ENCODE results near the gene PDF. TPM values are rescaled to one million over a fixed set of nuclear protein-coding genes. Genes with fewer than 3 reads are reported as not detected.

The PDF gene
- total and polyA plus RNA-seq, 2 donors (not counting 1 experiment from before 2014, with no cell fraction given): 5.5 to 9.6 TPM

- peaks cover 1 to 40% of the 10 kb centered on the region in 2 experiments for H3K36me3 ChIP-seq (replicated peaks in 1 of 2; ENCODE audit: control extremely low read depth in 1 of 2, control insufficient read depth in 1 of 2, extremely low read depth in 1 of 2, insufficient read depth in 2 of 2, low read length in 1 of 2)
- H3K4me2 ChIP-seq (replicated peaks; ENCODE audit: low read depth, low read length, poor library complexity, severe bottlenecking): peak overlapping the region; percentile 79
- no peaks in the 10 kb centered on the region for H3K27me3 ChIP-seq (replicated peaks in 1 of 4; ENCODE audit: control extremely low read depth in 1 of 4, control insufficient read depth in 3 of 4, insufficient read depth in 4 of 4, low read length in 3 of 4)
- DNase-seq: no peak
- H3K4me3 ChIP-seq (ENCODE audit: control extremely low read depth in 1 of 5, extremely low read depth in 1 of 5, insufficient read depth in 1 of 5, low read depth in 2 of 5, low read length in 4 of 5): peak overlapping the region; percentile 26 to 99 (median 68)
- ChIA-PET CTCF (interaction anchor here (0.7 to 2.0 kb wide), 6 partner anchors 8 to 47 kb away, joined by 3 to 7 read pairs (median 4); partner anchors contain the start of genes PDF and TERF2), POLR2A (interaction anchor here (1.9 kb wide), 1 partner anchor 9 kb away, joined by 11 read pairs; the partner anchor contains the start of gene PDF)
- Mint-ChIP-seq H3K9me3 (ENCODE audit: insufficient read depth) (no peaks in the 10 kb centered on the region), H3K4me3 (peak overlapping the region; percentile 98), H3K27me3 (no peaks in the 10 kb centered on the region), H3K4me1 (peaks cover 49% of the 10 kb centered on the region), H3K27ac (peak overlapping the region; percentile 98)
- TF ChIP-seq EZH2 (IDR thresholded peaks at IDR 0.05; ENCODE audit: borderline replicate concordance, insufficient read depth, low read depth, low read length, poor library complexity, severe bottlenecking): no peak
- peak overlapping the region; percentile 99 for H2AFZ ChIP-seq (ENCODE audit: insufficient read depth, low read depth, low read length, poor library complexity, severe bottlenecking)
- 25% methylated on average over 37 of the region's 46 CpGs for WGBS (ENCODE audit: insufficient coverage)
- peaks cover 58% of the 10 kb centered on the region for H3K79me2 ChIP-seq (ENCODE audit: control insufficient read depth, insufficient read depth, low read length)
- ATAC-seq (ENCODE audit: low read depth): no peak
- peak overlapping the region; percentile 65 to 87 for H3K27ac ChIP-seq (ENCODE audit: low read length in 2 of 2)
- intact Hi-C loops (cut with micrococcal nuclease): loop anchor here (1.0 to 2.0 kb wide), 8 partner anchors 8 to 914 kb away; partner anchors contain the start of genes CYB5B, NFAT5, NOB1 and PDF
- H3K9ac ChIP-seq (ENCODE audit: low read length): peak overlapping the region; percentile 96
- no peaks in the 10 kb centered on the region for H3K9me3 ChIP-seq (ENCODE audit: control extremely low read depth in 1 of 3, control insufficient read depth in 2 of 3, insufficient read depth in 1 of 3, low read length in 2 of 3)
- H3K4me1 ChIP-seq (ENCODE audit: control insufficient read depth in 2 of 2, insufficient read depth in 2 of 2, low read length in 2 of 2): peaks cover 17 to 27% of the 10 kb centered on the region in 2 donors
- H4K20me1 ChIP-seq (ENCODE audit: control insufficient read depth, insufficient read depth, low read length, poor library complexity, severe bottlenecking): no peaks in the 10 kb centered on the region
Observed at GRCh38 chr16:69338557-69339288, 8.3 kb upstream of the PDF start.

- peaks cover 3% of the 10 kb centered on the region for H4K20me1 ChIP-seq (ENCODE audit: control insufficient read depth, insufficient read depth, low read length, poor library complexity, severe bottlenecking)
- H3K4me3 ChIP-seq (ENCODE audit: control extremely low read depth in 1 of 5, extremely low read depth in 1 of 5, insufficient read depth in 1 of 5, low read depth in 2 of 5, low read length in 4 of 5): no peak overlapping the region
- no peak overlapping the region for H3K9ac ChIP-seq (ENCODE audit: low read length)
- H3K27ac ChIP-seq (ENCODE audit: low read length in 2 of 2): no peak overlapping the region
- no peaks in the 10 kb centered on the region for H3K27me3 ChIP-seq (replicated peaks in 1 of 4; ENCODE audit: control extremely low read depth in 1 of 4, control insufficient read depth in 3 of 4, insufficient read depth in 4 of 4, low read length in 3 of 4)
- CTCF ChIA-PET: no interaction called here
- WGBS (ENCODE audit: insufficient coverage): 96% methylated on average over 7 of the region's 9 CpGs
- H3K9me3 Mint-ChIP-seq (ENCODE audit: insufficient read depth): no peaks in the 10 kb centered on the region
- peaks cover 38% of the 10 kb centered on the region for H3K4me1 Mint-ChIP-seq
- no peak overlapping the region for H2AFZ ChIP-seq (ENCODE audit: insufficient read depth, low read depth, low read length, poor library complexity, severe bottlenecking)
- intact Hi-C loops (cut with micrococcal nuclease): no loop called here
- no peak overlapping the region for H3K27ac Mint-ChIP-seq
- H3K79me2 ChIP-seq (ENCODE audit: control insufficient read depth, insufficient read depth, low read length): peaks cover 70% of the 10 kb centered on the region
- no peaks in the 10 kb centered on the region for H3K9me3 ChIP-seq (ENCODE audit: control extremely low read depth in 1 of 3, control insufficient read depth in 2 of 3, insufficient read depth in 1 of 3, low read length in 2 of 3)
- H3K36me3 ChIP-seq (replicated peaks in 1 of 2; ENCODE audit: control extremely low read depth in 1 of 2, control insufficient read depth in 1 of 2, extremely low read depth in 1 of 2, insufficient read depth in 2 of 2, low read length in 1 of 2): peaks cover 1 to 38% of the 10 kb centered on the region in 2 experiments
- DNase-seq: no peak
- no peak overlapping the region for H3K4me3 Mint-ChIP-seq
- no peak for ATAC-seq (ENCODE audit: low read depth)
- H3K4me2 ChIP-seq (replicated peaks; ENCODE audit: low read depth, low read length, poor library complexity, severe bottlenecking): no peak overlapping the region
- POLR2A ChIA-PET: no interaction called here
- no peaks in the 10 kb centered on the region for H3K27me3 Mint-ChIP-seq
- TF ChIP-seq EZH2 (IDR thresholded peaks at IDR 0.05; ENCODE audit: borderline replicate concordance, insufficient read depth, low read depth, low read length, poor library complexity, severe bottlenecking) (no peak), CTCF (IDR thresholded peaks at IDR 0.05) (no peak)
- peaks cover 9 to 26% of the 10 kb centered on the region in 2 donors for H3K4me1 ChIP-seq (ENCODE audit: control insufficient read depth in 2 of 2, insufficient read depth in 2 of 2, low read length in 2 of 2)
Observed at GRCh38 chr16:69334696-69335095, 4.3 kb upstream of the PDF start.

Measured in B cell (primary cell).